Measurements from ENCODE around the gene MIOX. TPM values are rescaled to one million over a fixed set of nuclear protein-coding genes. Genes with fewer than 3 reads are reported as not detected.

The MIOX gene
- polyA plus RNA-seq, 3 donors = 0.38 TPM; not detected in 2

- H3K27ac ChIP-seq (ENCODE audit: low read depth, low read length) = no peak overlapping the region
- 82 to 88% (median 88%) methylated on average over 21 to 22 of the region's 22 CpGs for WGBS, 3 donors
These were observed 36.3 kb downstream of the MIOX start for GRCh38 chr22:50522806-50523438.

GRCh38 chr22:50523458-50523805, 36.8 kb downstream of the MIOX start:
- H3K27ac ChIP-seq (ENCODE audit: low read depth, low read length) = no peak overlapping the region
- WGBS, 3 donors = 90 to 94% (median 91%) methylated on average over 16 of the region's 16 CpGs

GRCh38 chr22:50523806-50524675, 37.4 kb downstream of the MIOX start:
- no peak overlapping the region for H3K27ac ChIP-seq (ENCODE audit: low read depth, low read length)
- 79 to 87% (median 82%) methylated on average over 24 to 25 of the region's 25 CpGs for WGBS, 3 donors

GRCh38 chr22:50524676-50525103, 38.0 kb downstream of the MIOX start:
- H3K27ac ChIP-seq (ENCODE audit: low read depth, low read length) = no peak overlapping the region
- 4 to 7% (median 6%) methylated on average over 18 to 19 of the region's 19 CpGs for WGBS, 3 donors

GRCh38 chr22:50525104-50525857, 38.6 kb downstream of the MIOX start, which contains the start of gene SCO2:
SCO2 (minus strand) TSS chr22:50525598; CDS start chr22:50524411, 1,187 bp downstream.
- 0 to 1% (median 0%) methylated on average over 78 to 84 of the region's 84 CpGs for WGBS, 3 donors
- peak within 1 kb of the TSS; percentile 94 for H3K27ac ChIP-seq (ENCODE audit: low read depth, low read length)

GRCh38 chr22:50525858-50526107, 39.1 kb downstream of the MIOX start:
- H3K27ac ChIP-seq (ENCODE audit: low read depth, low read length) = peak overlapping the region; percentile 94
- WGBS, 3 donors = 0 to 1% (median 0%) methylated on average over 15 to 33 of the region's 33 CpGs

GRCh38 chr22:50526108-50526833, 39.6 kb downstream of the MIOX start:
- WGBS, 3 donors = 1 to 4% (median 1%) methylated on average over 60 to 77 of the region's 77 CpGs
- H3K27ac ChIP-seq (ENCODE audit: low read depth, low read length) = peak overlapping the region; percentile 94

GRCh38 chr22:50526834-50527801, 40.5 kb downstream of the MIOX start:
- peak overlapping the region; percentile 94 for H3K27ac ChIP-seq (ENCODE audit: low read depth, low read length)
- WGBS, 3 donors = 37 to 62% (median 37%) methylated on average over 29 of the region's 29 CpGs

GRCh38 chr22:50527921-50528681, 41.4 kb downstream of the MIOX start:
- WGBS, 3 donors = 89 to 90% (median 90%) methylated on average over 18 of the region's 18 CpGs
- no peak overlapping the region for H3K27ac ChIP-seq (ENCODE audit: low read depth, low read length)

- WGBS, 3 donors = 55 to 73% (median 72%) methylated on average over 14 to 15 of the region's 15 CpGs
- H3K27ac ChIP-seq (ENCODE audit: low read depth, low read length) = no peak overlapping the region
These were observed 42.2 kb downstream of the MIOX start for GRCh38 chr22:50528682-50529415.

- WGBS, 3 donors = 12 to 22% (median 16%) methylated on average over 49 to 50 of the region's 50 CpGs
- H3K27ac ChIP-seq (ENCODE audit: low read depth, low read length) = peak overlapping the region; percentile 53
These were observed 42.8 kb downstream of the MIOX start for GRCh38 chr22:50529416-50529896.

- peak within 1 kb of the TSS; percentile 98 for H3K27ac ChIP-seq (ENCODE audit: low read depth, low read length)
- WGBS, 3 donors = 0 to 1% (median 1%) methylated on average over 74 to 92 of the region's 92 CpGs
These were observed 43.4 kb downstream of the MIOX start, which contains the start of gene TYMP for GRCh38 chr22:50529897-50530579. TYMP (minus strand) TSS chr22:50530012; CDS start chr22:50529709, 303 bp downstream.

- H3K27ac ChIP-seq (ENCODE audit: low read depth, low read length) = peak overlapping the region; percentile 98
- 1 to 3% (median 1%) methylated on average over 20 to 21 of the region's 21 CpGs for WGBS, 3 donors
These were observed 43.9 kb downstream of the MIOX start for GRCh38 chr22:50530580-50530876.

GRCh38 chr22:50530877-50531545, 44.4 kb downstream of the MIOX start:
- peak overlapping the region; percentile 98 for H3K27ac ChIP-seq (ENCODE audit: low read depth, low read length)
- 1 to 5% (median 2%) methylated on average over 50 to 53 of the region's 53 CpGs for WGBS, 3 donors

- peak overlapping the region; percentile 98 for H3K27ac ChIP-seq (ENCODE audit: low read depth, low read length)
- WGBS, 3 donors = 0 to 1% (median 0%) methylated on average over 24 to 44 of the region's 44 CpGs
These were observed 44.9 kb downstream of the MIOX start for GRCh38 chr22:50531546-50531961.
